ENCODE results near the gene TMEM183A.

GRCh38 chr1:202998836-202999750 lies 8.1 kb upstream of the TMEM183A start:
- TF ChIP-seq CTCF (IDR thresholded peaks at IDR 0.05): no peak
- TF ChIP-seq POLR2A (IDR thresholded peaks at IDR 0.05): no peak

All from lower leg skin (tissue), 3 donors.